Activated naive CD4-positive, alpha-beta T cell treated with anti-CD3 and anti-CD28 coated beads for 36 hours (primary cell): Measurements from ENCODE around the gene IREB2. TPM values are rescaled to one million over a fixed set of nuclear protein-coding genes. Genes with fewer than 3 reads are reported as not detected.

ENCODE experiments used
- CTCF ChIA-PET: fragments of 350-600 bp; sonication (Branson Sonifier 250); formaldehyde crosslinking; loops from one replicate; lab custom pipeline; 2021; ENCODE audit warnings: antibody characterized with exemption; lab: Charles Lee
- DNase-seq: peaks from one replicate; pipeline ENCODE4 v3.0.0-alpha.2; 2020
- H3K27ac Mint-ChIP-seq: one replicate; pipeline ENCODE4 v1.8.0; 2021; ENCODE audit warnings: mild to moderate bottlenecking, mixed read lengths
- H3K27me3 Mint-ChIP-seq: one replicate; pipeline ENCODE4 v1.8.0; 2021; ENCODE audit warnings: low read depth, mixed read lengths
- H3K36me3 Mint-ChIP-seq: one replicate; pipeline ENCODE4 v1.8.0; 2021; ENCODE audit warnings: low read depth, mixed read lengths
- H3K4me1 Mint-ChIP-seq: one replicate; pipeline ENCODE4 v1.8.0; 2021; ENCODE audit warnings: low read depth, mixed read lengths
- H3K4me3 Mint-ChIP-seq: one replicate; pipeline ENCODE4 v1.8.0; 2021; ENCODE audit warnings: mild to moderate bottlenecking, moderate library complexity, mixed read lengths
- H3K9me3 Mint-ChIP-seq: one replicate; pipeline ENCODE4 v1.8.0; 2021; ENCODE audit warnings: mixed read lengths
- intact Hi-C: fragments of 100-400 bp; cut with micrococcal nuclease; formaldehyde crosslinking; loops from one replicate; pipeline ENCODE4 v1.15.1; 2023
- total RNA-seq, 2 experiments: library from RNA; stranded (reverse); gene quantifications; one replicate each; pipeline ENCODE4 v1.2.3, GENCODE V29; 2021

The IREB2 gene
- total RNA-seq, 2 experiments from 2014 or later: 47.6 to 51.7 TPM

- Mint-ChIP-seq H3K27me3 (no peaks in the 10 kb centered on the region), H3K4me1 (peaks cover 69% of the 10 kb centered on the region), H3K9me3 (no peaks in the 10 kb centered on the region), H3K36me3 (peaks cover 49% of the 10 kb centered on the region), H3K27ac (peak overlapping the region; percentile 54), H3K4me3 (no peak overlapping the region)
- DNase-seq: no peak
- intact Hi-C loops: no loop called here
- CTCF ChIA-PET: no interaction called here
Observed at GRCh38 chr15:78444255-78444654, 6.2 kb downstream of the IREB2 start.

- Mint-ChIP-seq H3K27me3 (no peaks in the 10 kb centered on the region), H3K36me3 (peaks cover 47% of the 10 kb centered on the region)
- CTCF ChIA-PET: no interaction called here
Observed at GRCh38 chr15:78445875-78446274, 7.9 kb downstream of the IREB2 start.

GRCh38 chr15:78446551-78446950 lies 8.5 kb downstream of the IREB2 start:
- CTCF ChIA-PET: no interaction called here
- Mint-ChIP-seq H3K4me3 (no peak overlapping the region), H3K27me3 (no peaks in the 10 kb centered on the region), H3K9me3 (no peaks in the 10 kb centered on the region), H3K36me3 (peaks cover 41% of the 10 kb centered on the region), H3K4me1 (peaks cover 55% of the 10 kb centered on the region), H3K27ac (no peak overlapping the region)
- intact Hi-C loops: no loop called here
- no peak for DNase-seq

More at GRCh38 chr15:78445875-78446274, 7.9 kb downstream of the IREB2 start:
- H3K4me3 Mint-ChIP-seq: no peak overlapping the region
- intact Hi-C loops: no loop called here
- no peak overlapping the region for H3K27ac Mint-ChIP-seq
- peaks cover 62% of the 10 kb centered on the region for H3K4me1 Mint-ChIP-seq
- DNase-seq: no peak
- no peaks in the 10 kb centered on the region for H3K9me3 Mint-ChIP-seq

- Mint-ChIP-seq H3K4me1 (peaks cover 58% of the 10 kb centered on the region), H3K27me3 (no peaks in the 10 kb centered on the region), H3K27ac (no peak overlapping the region), H3K9me3 (no peaks in the 10 kb centered on the region), H3K4me3 (no peak overlapping the region), H3K36me3 (peaks cover 33% of the 10 kb centered on the region)
- no peak for DNase-seq
- intact Hi-C loops: no loop called here
- CTCF ChIA-PET: no interaction called here
Observed at GRCh38 chr15:78448441-78449219, 10.6 kb downstream of the IREB2 start.

- intact Hi-C loops: no loop called here
- H3K4me1 Mint-ChIP-seq: peaks cover 61% of the 10 kb centered on the region
- no peak overlapping the region for H3K27ac Mint-ChIP-seq
- no peak for DNase-seq
- CTCF ChIA-PET: no interaction called here
- H3K27me3 Mint-ChIP-seq: no peaks in the 10 kb centered on the region
- H3K4me3 Mint-ChIP-seq: no peak overlapping the region
- peaks cover 29% of the 10 kb centered on the region for H3K36me3 Mint-ChIP-seq
- H3K9me3 Mint-ChIP-seq: no peaks in the 10 kb centered on the region
Observed at GRCh38 chr15:78449220-78449999, 11.4 kb downstream of the IREB2 start.

- H3K4me1 Mint-ChIP-seq: peaks cover 65% of the 10 kb centered on the region
- peaks cover 28% of the 10 kb centered on the region for H3K36me3 Mint-ChIP-seq
- no peaks in the 10 kb centered on the region for H3K9me3 Mint-ChIP-seq
- H3K27me3 Mint-ChIP-seq: no peaks in the 10 kb centered on the region
- H3K4me3 Mint-ChIP-seq: no peak overlapping the region
- CTCF ChIA-PET: interaction anchor here (0.6 to 1.0 kb wide), 4 partner anchors 23 to 389 kb away, joined by 3 to 4 read pairs (median 4); no protein-coding TSS in a partner anchor
- H3K27ac Mint-ChIP-seq: no peak overlapping the region
- DNase-seq: no peak
- intact Hi-C loops: no loop called here
Observed at GRCh38 chr15:78450285-78450858, 12.4 kb downstream of the IREB2 start.

- Mint-ChIP-seq H3K4me3 (no peak overlapping the region), H3K27ac (no peak overlapping the region), H3K36me3 (peaks cover 12% of the 10 kb centered on the region), H3K9me3 (no peaks in the 10 kb centered on the region), H3K4me1 (peaks cover 66% of the 10 kb centered on the region), H3K27me3 (no peaks in the 10 kb centered on the region)
- intact Hi-C loops: no loop called here
- DNase-seq: no peak
- CTCF ChIA-PET: no interaction called here
Observed at GRCh38 chr15:78452485-78452884, 14.5 kb downstream of the IREB2 start.

- H3K9me3 Mint-ChIP-seq: no peaks in the 10 kb centered on the region
- peaks cover 68% of the 10 kb centered on the region for H3K4me1 Mint-ChIP-seq
- H3K27me3 Mint-ChIP-seq: no peaks in the 10 kb centered on the region
- H3K36me3 Mint-ChIP-seq: peaks cover 12% of the 10 kb centered on the region
- H3K27ac Mint-ChIP-seq: no peak overlapping the region
- CTCF ChIA-PET: interaction anchor here (0.7 kb wide), 1 partner anchor 31 kb away, joined by 3 read pairs; no protein-coding TSS in a partner anchor
- no peak for DNase-seq
- intact Hi-C loops: no loop called here
- H3K4me3 Mint-ChIP-seq: no peak overlapping the region
Observed at GRCh38 chr15:78453447-78453846, 15.4 kb downstream of the IREB2 start.

- Mint-ChIP-seq H3K4me1 (peaks cover 74% of the 10 kb centered on the region), H3K9me3 (no peaks in the 10 kb centered on the region), H3K27ac (no peak overlapping the region), H3K27me3 (no peaks in the 10 kb centered on the region), H3K36me3 (peaks cover 10% of the 10 kb centered on the region), H3K4me3 (no peak overlapping the region)
- intact Hi-C loops: no loop called here
- DNase-seq: no peak
- CTCF ChIA-PET: no interaction called here
Observed at GRCh38 chr15:78454992-78455391, 17.0 kb downstream of the IREB2 start.

- Mint-ChIP-seq H3K4me3 (no peak overlapping the region), H3K9me3 (no peaks in the 10 kb centered on the region), H3K36me3 (peaks cover 8% of the 10 kb centered on the region), H3K4me1 (peaks cover 75% of the 10 kb centered on the region), H3K27me3 (no peaks in the 10 kb centered on the region), H3K27ac (no peak overlapping the region)
- CTCF ChIA-PET: no interaction called here
- no peak for DNase-seq
- intact Hi-C loops: no loop called here
Observed at GRCh38 chr15:78455749-78456148, 17.7 kb downstream of the IREB2 start.

- intact Hi-C loops: no loop called here
- DNase-seq: no peak
- Mint-ChIP-seq H3K36me3 (peaks cover 8% of the 10 kb centered on the region), H3K4me1 (peaks cover 82% of the 10 kb centered on the region), H3K27ac (no peak overlapping the region), H3K27me3 (no peaks in the 10 kb centered on the region), H3K9me3 (no peaks in the 10 kb centered on the region), H3K4me3 (no peak overlapping the region)
- CTCF ChIA-PET: no interaction called here
Observed at GRCh38 chr15:78456426-78456825, 18.4 kb downstream of the IREB2 start.

GRCh38 chr15:78457101-78457500 lies 19.1 kb downstream of the IREB2 start:
- Mint-ChIP-seq H3K4me1 (peaks cover 84% of the 10 kb centered on the region), H3K4me3 (no peak overlapping the region)
- intact Hi-C loops: no loop called here

More at GRCh38 chr15:78457101-78457500, 19.1 kb downstream of the IREB2 start:
- no peak for DNase-seq
- Mint-ChIP-seq H3K9me3 (no peaks in the 10 kb centered on the region), H3K36me3 (peaks cover 8% of the 10 kb centered on the region), H3K27ac (peak overlapping the region; percentile 44), H3K27me3 (no peaks in the 10 kb centered on the region)
- CTCF ChIA-PET: no interaction called here
